Stimulated activated CD8-positive, alpha-beta memory T cell treated with anti-CD3 and anti-CD28 coated beads, Interleukin-15, amount 100 ng/mL, for 1 hour (primary cell): ENCODE measurements around the gene WLS.

Experiments
- DNase-seq: peaks from one replicate; pipeline ENCODE4 v3.0.0-alpha.2; 2020; ENCODE audit warnings: low read depth

WLS gene

GRCh38 chr1:68227598-68227997 is 4.7 kb downstream of the WLS start:
- DNase-seq = no peak

- DNase-seq = no peak
These were observed 6.5 kb downstream of the WLS start for GRCh38 chr1:68225781-68226180.

GRCh38 chr1:68223687-68224086 is 8.6 kb downstream of the WLS start:
- no peak for DNase-seq

GRCh38 chr1:68221980-68222373 is 10.3 kb downstream of the WLS start:
- no peak for DNase-seq

- DNase-seq = no peak
These were observed 11.0 kb downstream of the WLS start for GRCh38 chr1:68221001-68221979.

- no peak for DNase-seq
These were observed 11.9 kb downstream of the WLS start for GRCh38 chr1:68220420-68220819.

GRCh38 chr1:68218490-68218889 is 13.8 kb downstream of the WLS start:
- no peak for DNase-seq

GRCh38 chr1:68217618-68218017 is 14.7 kb downstream of the WLS start:
- no peak for DNase-seq

GRCh38 chr1:68217060-68217554 is 15.2 kb downstream of the WLS start:
- no peak for DNase-seq

- no peak for DNase-seq
These were observed 16.1 kb downstream of the WLS start for GRCh38 chr1:68216089-68216772.

- DNase-seq = no peak
These were observed 18.5 kb downstream of the WLS start for GRCh38 chr1:68213843-68214242.

GRCh38 chr1:68211761-68212380 is 20.5 kb downstream of the WLS start:
- DNase-seq = no peak

- DNase-seq = no peak
These were observed 21.5 kb downstream of the WLS start for GRCh38 chr1:68210829-68211228.

- DNase-seq = no peak
These were observed 22.3 kb downstream of the WLS start for GRCh38 chr1:68210027-68210426.

- no peak for DNase-seq
These were observed 25.3 kb downstream of the WLS start for GRCh38 chr1:68206848-68207689.

- no peak for DNase-seq
These were observed 26.4 kb downstream of the WLS start for GRCh38 chr1:68205794-68206358.

GRCh38 chr1:68204977-68205630 is 27.2 kb downstream of the WLS start:
- DNase-seq = no peak

- no peak for DNase-seq
These were observed 30.0 kb downstream of the WLS start for GRCh38 chr1:68202239-68202832.

- DNase-seq = no peak
These were observed 30.6 kb downstream of the WLS start for GRCh38 chr1:68201546-68202238.

GRCh38 chr1:68199603-68200002 is 32.7 kb downstream of the WLS start:
- no peak for DNase-seq
